K562 (cell line): Measurements from ENCODE around the gene NR3C1. TPM values are rescaled to one million over a fixed set of nuclear protein-coding genes. Genes with fewer than 3 reads are reported as not detected.

Source experiments
- ATAC-seq: fragments of 200-7000 bp; cut with Tn5 transposase; 3 replicates; pipeline ENCODE4 v1.9.1; 2020; ENCODE audit warnings: moderate library complexity
- BruUV-seq: library from RNA; stranded (reverse); fragments of 400-500 nt; replicated peaks from 2 replicates; lab custom pipeline; 2021; lab: Mats Ljungman, UMichigan
- CTCF ChIA-PET: fragments of 300-600 bp; formaldehyde crosslinking; extraction: SDS; loops from one replicate; lab custom pipeline; 2021; ENCODE audit warnings: low intra/inter-chr PET ratio; lab: Yijun Ruan, JAX
- POLR2A ChIA-PET: fragments of 300-600, 350-650 bp; sonication (Branson Sonifier 250); formaldehyde crosslinking; extraction: SDS; loops from one replicate; lab custom pipeline; 2021; ENCODE audit warnings: antibody characterized with exemption, inconsistent platforms; lab: Yijun Ruan, JAX
- DNase-seq, 4 experiments: peaks; one replicate each; pipeline versions ENCODE4 v3.0.0 to v3.0.0-alpha.2; 2011 to 2018; ENCODE audit warnings: low spot score in 3 of 4, mixed read lengths in 3 of 4; ENCODE audit errors: extremely low read depth in 1 of 4
- FAIRE-seq: peaks from 2 replicates; lab custom pipeline; 2011; peaks lifted over from hg19 to GRCh38; lab: Jason Lieb, UNC
- H2AFZ ChIP-seq: 2 replicates; pipeline ENCODE4 v1.6.0; 2011; ENCODE audit warnings: low read depth, low read length, control low read depth, inconsistent platforms
- H3K27ac ChIP-seq: fragments of 200-600 bp; 3 replicates; pipeline ENCODE4 v1.8.0; 2011; ENCODE audit warnings: low read depth, mild to moderate bottlenecking, control low read depth, inconsistent platforms, low read length, moderate library complexity, mixed read lengths; ENCODE audit errors: extremely low read depth
- H3K27me3 ChIP-seq, 2 experiments: fragments of 300-600 bp in 1 of 2; 2 replicates in 1 of 2; 3 replicates in 1 of 2; pipeline versions ENCODE4 v1.6.0 to v1.8.0; 2011; ENCODE audit warnings: inconsistent platforms in 2 of 2, low read length in 2 of 2, mild to moderate bottlenecking in 1 of 2, mixed read lengths in 1 of 2, moderate library complexity in 1 of 2; ENCODE audit not compliant: control insufficient read depth in 2 of 2, insufficient read depth in 2 of 2
- H3K36me3 ChIP-seq: fragments of 300-600 bp; 3 replicates; pipeline ENCODE4 v1.8.0; 2011; ENCODE audit warnings: mild to moderate bottlenecking, low read length, inconsistent platforms; ENCODE audit not compliant: control insufficient read depth, insufficient read depth
- H3K4me1 ChIP-seq, 2 experiments: fragments of 200-600 bp in 1 of 2; replicated peaks in 1 of 2; 2 replicates in 1 of 2; 3 replicates in 1 of 2; pipeline versions ENCODE4 v1.5.1 to v1.8.0; 2011; ENCODE audit warnings: inconsistent platforms in 2 of 2, low read length in 2 of 2, mild to moderate bottlenecking in 1 of 2, mixed read lengths in 1 of 2, moderate library complexity in 1 of 2; ENCODE audit not compliant: control insufficient read depth in 2 of 2, insufficient read depth in 2 of 2
- H3K4me2 ChIP-seq: 2 replicates; pipeline ENCODE4 v1.6.1; 2011; ENCODE audit warnings: low read length, control low read depth, inconsistent platforms, mixed read lengths; ENCODE audit not compliant: insufficient read depth
- H3K4me3 ChIP-seq: fragments of 200-600 bp; sonication (generic), shearing (Covaris generic); 2 replicates; pipeline ENCODE4 v1.5.1; 2016; ENCODE audit warnings: control low read depth, inconsistent platforms
- H3K79me2 ChIP-seq: fragments of 200-600 bp; 3 replicates; pipeline ENCODE4 v1.8.0; 2011; ENCODE audit warnings: low read length, inconsistent platforms; ENCODE audit not compliant: control insufficient read depth, insufficient read depth
- H3K9ac ChIP-seq, 2 experiments: 2 replicates each; pipeline versions ENCODE4 v1.6.0 to v1.6.1; 2011; ENCODE audit warnings: low read depth in 2 of 2, low read length in 2 of 2, control low read depth in 1 of 2, inconsistent platforms in 1 of 2, mild to moderate bottlenecking in 1 of 2, mixed read lengths in 1 of 2; ENCODE audit not compliant: insufficient read depth in 1 of 2
- H3K9me1 ChIP-seq: one replicate; pipeline ENCODE4 v1.6.0; 2011; ENCODE audit warnings: inconsistent platforms, mild to moderate bottlenecking, low read length, moderate library complexity; ENCODE audit not compliant: control insufficient read depth, insufficient read depth
- H3K9me3 ChIP-seq: replicated peaks from 2 replicates; pipeline ENCODE4 v1.5.1; 2011; ENCODE audit warnings: low read depth, low read length, inconsistent platforms; ENCODE audit not compliant: control insufficient read depth, insufficient read depth
- H4K20me1 ChIP-seq: replicated peaks from 2 replicates; pipeline ENCODE4 v1.6.1; 2011; ENCODE audit warnings: low read length, inconsistent platforms, mixed read lengths; ENCODE audit not compliant: control insufficient read depth, insufficient read depth
- ETS1 ChIP-seq: conservative IDR thresholded peaks from 2 replicates; pipeline ENCODE4 v1.6.1; 2011; ENCODE audit warnings: low read depth, mild to moderate bottlenecking, low read length; ENCODE audit not compliant: control insufficient read depth
- NFXL1 ChIP-seq: fragments of 450-650 bp; formaldehyde crosslinking; IDR thresholded peaks from 2 replicates; pipeline ENCODE4 v1.4.0; 2021; ENCODE audit warnings: mild to moderate bottlenecking
- NR1H2 ChIP-seq: sonication (generic); formaldehyde crosslinking; IDR thresholded peaks from 2 replicates; pipeline ENCODE4 v1.4.0; 2020; ENCODE audit warnings: mild to moderate bottlenecking, missing genetic modification reagents
- RBM17 ChIP-seq: fragments of 200-400 bp; formaldehyde crosslinking; IDR thresholded peaks from 2 replicates; pipeline ENCODE4 v1.6.1; 2017; ENCODE audit warnings: low read depth, mild to moderate bottlenecking, low read length, borderline replicate concordance
- SRSF3 ChIP-seq: fragments of 200-400 bp; formaldehyde crosslinking; IDR thresholded peaks from 2 replicates; pipeline ENCODE4 v1.6.1; 2016; ENCODE audit warnings: mild to moderate bottlenecking, low read length, moderate library complexity; ENCODE audit not compliant: insufficient read depth
- TGIF2 ChIP-seq: sonication (generic); formaldehyde crosslinking; IDR thresholded peaks from 2 replicates; pipeline ENCODE4 v1.8.1; 2022; ENCODE audit warnings: mild to moderate bottlenecking, missing genetic modification reagents, moderate library complexity
- ZNF140 ChIP-seq: fragments of 250-450 bp; sonication (Bioruptor Pico); IDR thresholded peaks from 2 replicates; pipeline ENCODE4 v1.8.0; 2021; ENCODE audit warnings: moderate library complexity, mild to moderate bottlenecking, inconsistent platforms
- WGBS: fragments of 100-300 bp; shearing (Covaris generic); methylation state at CpG from one replicate; pipeline ENCODE4 v1.1.6; 2016; ENCODE audit warnings: low coverage, mixed read lengths; ENCODE audit not compliant: insufficient coverage; ENCODE audit errors: missing lambda C conversion rate; 5-methylcytosine and 5-hydroxymethylcytosine counted together
- in situ Hi-C: fragments of 300-500 bp; cut with MboI; formaldehyde crosslinking; loops from 4 replicates; pipeline ENCODE4 v1.15.0; 2018; ENCODE audit warnings: inconsistent platforms, mixed read lengths
- intact Hi-C: fragments of 100-400 bp; cut with micrococcal nuclease; formaldehyde crosslinking; loops from 2 replicates; pipeline ENCODE4 v1.14.2; 2022
- polyA plus RNA-seq, 8 experiments: library from polyadenylated mRNA; depleted of rRNA in 4 of 8; stranded (reverse) in 5 of 8; unstranded in 3 of 8; fragments of >200 nt; fragmentation: Nextera tagmentation in 2 of 8; fragmentation: Illumina TruSeq in 1 of 8; extraction: Ambion mirVana in 2 of 8; extraction: Trizol in 1 of 8; gene quantifications; 2 replicates each; pipeline versions ENCODE4 v1.2.1 to v1.2.3, GENCODE V29; 2011 to 2014; ENCODE audit warnings: inconsistent platforms in 1 of 8, missing spikeins in 1 of 8
- total RNA-seq, 7 experiments: library from RNA; depleted of rRNA in 6 of 7; stranded (reverse); fragments of >200 nt in 6 of 7; fragmentation: Illumina TruSeq in 2 of 7; extraction: Trizol in 2 of 7; gene quantifications; 2 replicates each; pipeline versions ENCODE4 v1.2.1 to v1.2.3, GENCODE V29; 2011 to 2021; ENCODE audit warnings: low replicate concordance in 1 of 7
- TF ChIP-seq, protein P1 (sequence below): fragments of 250-450 bp; sonication (Bioruptor Pico); IDR thresholded peaks from 2 replicates; pipeline ENCODE4 v1.5.0; 2022; ENCODE audit warnings: mild to moderate bottlenecking
- TF ChIP-seq, protein P2 (sequence below): sonication (generic); formaldehyde crosslinking; IDR thresholded peaks from 2 replicates; pipeline ENCODE4 v1.8.1; 2022; ENCODE audit warnings: missing genetic modification reagents

The NR3C1 gene
- total and polyA plus RNA-seq, 9 of the 15 experiments (the other 6 are each of a cell fraction or from before 2014, with no cell fraction given): 8.2 to 36.0 (median 15.0) TPM

DNA sequence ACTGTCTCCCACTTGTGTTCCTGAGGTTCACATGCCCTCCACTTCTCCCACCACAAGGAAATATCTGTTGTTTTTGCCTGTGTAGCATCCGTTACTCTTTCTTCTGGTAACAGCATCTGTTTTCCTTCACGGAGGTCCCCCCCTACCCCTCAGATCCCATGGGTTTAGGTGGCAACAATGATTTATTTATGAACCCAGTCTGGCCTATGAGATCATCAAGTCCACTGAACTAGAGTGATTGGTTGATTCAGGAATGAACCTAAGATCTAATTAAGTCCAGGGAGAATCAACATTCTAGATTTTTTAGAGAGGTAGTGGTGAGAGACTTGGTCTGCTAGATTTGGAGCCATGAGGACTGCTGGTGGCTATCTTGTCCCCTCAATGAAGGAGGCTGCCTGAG is 166.8 kb downstream of the NR3C1 start:
- BruUV-seq: no TSS peak
- Histone ChIP-seq H2AFZ (no peak overlapping the region), H3K27ac (no peak overlapping the region), H3K4me1 (peaks cover 0 to 4% of the 10 kb centered on the region in 2 experiments; a peak in 3 of 5 replicates), H3K27me3 (no peaks in the 10 kb centered on the region), H3K4me3 (no peak overlapping the region), H4K20me1 (no peaks in the 10 kb centered on the region), H3K4me2 (no peak overlapping the region), H3K79me2 (no peaks in the 10 kb centered on the region), H3K36me3 (no peaks in the 10 kb centered on the region), H3K9me1 (no peaks in the 10 kb centered on the region), H3K9me3 (no peaks in the 10 kb centered on the region), H3K9ac (no peak overlapping the region)
- intact Hi-C loops: no loop called here
- no peak for TF ChIP-seq NFXL1 (CRISPR knock-in tag)
- TF ChIP-seq TGIF2: no peak
- TF ChIP-seq, protein P1, sequence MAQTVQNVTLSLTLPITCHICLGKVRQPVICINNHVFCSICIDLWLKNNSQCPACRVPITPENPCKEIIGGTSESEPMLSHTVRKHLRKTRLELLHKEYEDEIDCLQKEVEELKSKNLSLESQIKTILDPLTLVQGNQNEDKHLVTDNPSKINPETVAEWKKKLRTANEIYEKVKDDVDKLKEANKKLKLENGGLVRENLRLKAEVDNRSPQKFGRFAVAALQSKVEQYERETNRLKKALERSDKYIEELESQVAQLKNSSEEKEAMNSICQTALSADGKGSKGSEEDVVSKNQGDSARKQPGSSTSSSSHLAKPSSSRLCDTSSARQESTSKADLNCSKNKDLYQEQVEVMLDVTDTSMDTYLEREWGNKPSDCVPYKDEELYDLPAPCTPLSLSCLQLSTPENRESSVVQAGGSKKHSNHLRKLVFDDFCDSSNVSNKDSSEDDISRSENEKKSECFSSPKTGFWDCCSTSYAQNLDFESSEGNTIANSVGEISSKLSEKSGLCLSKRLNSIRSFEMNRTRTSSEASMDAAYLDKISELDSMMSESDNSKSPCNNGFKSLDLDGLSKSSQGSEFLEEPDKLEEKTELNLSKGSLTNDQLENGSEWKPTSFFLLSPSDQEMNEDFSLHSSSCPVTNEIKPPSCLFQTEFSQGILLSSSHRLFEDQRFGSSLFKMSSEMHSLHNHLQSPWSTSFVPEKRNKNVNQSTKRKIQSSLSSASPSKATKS (CRISPR knock-in tag): no peak
- no peak for TF ChIP-seq ETS1
- TF ChIP-seq RBM17: no peak
- TF ChIP-seq SRSF3: no peak
- TF ChIP-seq, protein P2, sequence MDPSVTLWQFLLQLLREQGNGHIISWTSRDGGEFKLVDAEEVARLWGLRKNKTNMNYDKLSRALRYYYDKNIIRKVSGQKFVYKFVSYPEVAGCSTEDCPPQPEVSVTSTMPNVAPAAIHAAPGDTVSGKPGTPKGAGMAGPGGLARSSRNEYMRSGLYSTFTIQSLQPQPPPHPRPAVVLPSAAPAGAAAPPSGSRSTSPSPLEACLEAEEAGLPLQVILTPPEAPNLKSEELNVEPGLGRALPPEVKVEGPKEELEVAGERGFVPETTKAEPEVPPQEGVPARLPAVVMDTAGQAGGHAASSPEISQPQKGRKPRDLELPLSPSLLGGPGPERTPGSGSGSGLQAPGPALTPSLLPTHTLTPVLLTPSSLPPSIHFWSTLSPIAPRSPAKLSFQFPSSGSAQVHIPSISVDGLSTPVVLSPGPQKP (CRISPR knock-in tag): no peak
- no peak for TF ChIP-seq NR1H2 (CRISPR knock-in tag)
- TF ChIP-seq ZNF140 (CRISPR knock-in tag): no peak
- DNase-seq (no peak), ATAC-seq (no peak), FAIRE-seq (no peak)
- CTCF ChIA-PET: no interaction called here
- POLR2A ChIA-PET: no interaction called here
- 35% methylated on average over 2 of the region's 2 CpGs for WGBS
- in situ Hi-C loops: no loop called here
